ENCODE measurements around the gene PLD5.
"Not testable (repeated sequence)": the region's sequence is repeated elsewhere in the genome, so short reads cannot be mapped to it uniquely, and the experiment has no call there.

DNA sequence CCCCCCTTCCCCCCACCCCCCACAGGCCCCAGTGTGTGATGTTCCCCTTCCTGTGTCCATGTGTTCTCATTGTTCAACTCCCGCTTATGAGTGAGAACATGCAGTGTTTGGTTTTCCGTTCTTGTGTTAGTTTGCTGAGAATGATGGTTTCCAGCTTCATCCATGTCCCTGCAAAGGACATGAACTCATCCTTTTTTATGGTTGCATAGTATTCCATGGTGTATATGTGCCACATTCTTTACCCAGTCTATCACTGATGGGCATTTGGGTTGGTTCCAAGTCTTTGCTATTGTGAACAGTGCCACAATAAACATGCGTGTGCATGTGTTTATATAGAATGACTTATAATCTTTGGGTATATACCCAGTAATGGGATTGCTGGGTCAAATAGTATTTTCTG lies 466.3 kb downstream of the PLD5 start:
- TF ChIP-seq, protein P1, sequence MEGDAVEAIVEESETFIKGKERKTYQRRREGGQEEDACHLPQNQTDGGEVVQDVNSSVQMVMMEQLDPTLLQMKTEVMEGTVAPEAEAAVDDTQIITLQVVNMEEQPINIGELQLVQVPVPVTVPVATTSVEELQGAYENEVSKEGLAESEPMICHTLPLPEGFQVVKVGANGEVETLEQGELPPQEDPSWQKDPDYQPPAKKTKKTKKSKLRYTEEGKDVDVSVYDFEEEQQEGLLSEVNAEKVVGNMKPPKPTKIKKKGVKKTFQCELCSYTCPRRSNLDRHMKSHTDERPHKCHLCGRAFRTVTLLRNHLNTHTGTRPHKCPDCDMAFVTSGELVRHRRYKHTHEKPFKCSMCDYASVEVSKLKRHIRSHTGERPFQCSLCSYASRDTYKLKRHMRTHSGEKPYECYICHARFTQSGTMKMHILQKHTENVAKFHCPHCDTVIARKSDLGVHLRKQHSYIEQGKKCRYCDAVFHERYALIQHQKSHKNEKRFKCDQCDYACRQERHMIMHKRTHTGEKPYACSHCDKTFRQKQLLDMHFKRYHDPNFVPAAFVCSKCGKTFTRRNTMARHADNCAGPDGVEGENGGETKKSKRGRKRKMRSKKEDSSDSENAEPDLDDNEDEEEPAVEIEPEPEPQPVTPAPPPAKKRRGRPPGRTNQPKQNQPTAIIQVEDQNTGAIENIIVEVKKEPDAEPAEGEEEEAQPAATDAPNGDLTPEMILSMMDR (conservative IDR thresholded peaks at IDR 0.05 in 1 of 2, IDR thresholded peaks at IDR 0.05 in 1 of 2; ENCODE audit: extremely low read depth in 1 of 2, insufficient read depth in 1 of 2, low read depth in 1 of 2, low read length in 2 of 2), result not testable (repeated sequence)
- not testable (repeated sequence) for TF ChIP-seq EZH2 (IDR thresholded peaks at IDR 0.05; ENCODE audit: borderline replicate concordance, low read length)
